HG03064 (cell line): ENCODE data around the gene AP3S2.
"Not testable (repeated sequence)": the region's sequence is repeated elsewhere in the genome, so short reads cannot be mapped to it uniquely, and the experiment has no call there.

Experiments
- ATAC-seq: cut with Tn5 transposase; IDR thresholded peaks from one replicate; pipeline ENCODE4 v1.9.1; 2021; ENCODE audit warnings: low read depth; ENCODE audit not compliant: unreplicated experiment

The AP3S2 gene

DNA sequence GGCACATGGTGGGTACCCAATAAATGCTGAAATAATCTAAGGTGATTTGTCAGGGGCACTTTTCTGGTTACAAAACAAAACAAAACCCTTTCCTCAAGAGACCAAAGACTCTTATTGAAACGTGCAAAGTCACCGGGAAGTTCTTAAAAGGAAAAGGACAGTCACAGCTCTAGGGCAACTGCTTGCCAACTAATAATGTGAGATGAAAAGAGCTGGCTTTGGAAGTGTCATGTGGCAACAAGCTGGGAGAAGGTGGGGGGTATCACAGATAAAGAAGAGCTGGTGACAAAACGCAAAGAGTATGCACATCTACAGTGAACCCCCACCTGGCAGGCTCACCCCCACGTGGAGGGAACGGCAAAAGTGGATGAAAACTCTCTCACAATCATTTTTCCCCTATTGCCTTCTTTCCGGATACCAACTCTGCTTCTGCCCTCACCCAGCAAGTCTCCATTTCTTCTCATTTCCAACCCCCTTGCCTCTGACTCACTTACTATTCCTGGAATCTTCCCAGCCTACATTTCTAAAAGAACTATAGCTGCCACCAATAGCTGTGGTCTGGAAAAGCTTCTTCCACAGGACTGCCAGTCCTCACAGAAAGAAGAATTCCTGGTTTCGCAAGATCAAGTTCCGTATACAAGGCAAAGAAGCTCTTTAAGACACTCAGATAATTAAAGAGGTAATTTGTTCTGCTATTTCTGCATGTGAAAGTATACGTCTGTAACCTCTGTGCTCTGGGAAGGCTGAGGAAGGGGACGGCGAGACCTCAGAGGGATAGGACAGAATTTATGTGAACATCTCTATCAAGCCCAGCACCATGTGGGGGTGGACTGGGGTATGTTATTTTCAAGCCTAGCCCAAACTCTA, 57.3 kb downstream of the AP3S2 start:
- no peak for ATAC-seq

DNA sequence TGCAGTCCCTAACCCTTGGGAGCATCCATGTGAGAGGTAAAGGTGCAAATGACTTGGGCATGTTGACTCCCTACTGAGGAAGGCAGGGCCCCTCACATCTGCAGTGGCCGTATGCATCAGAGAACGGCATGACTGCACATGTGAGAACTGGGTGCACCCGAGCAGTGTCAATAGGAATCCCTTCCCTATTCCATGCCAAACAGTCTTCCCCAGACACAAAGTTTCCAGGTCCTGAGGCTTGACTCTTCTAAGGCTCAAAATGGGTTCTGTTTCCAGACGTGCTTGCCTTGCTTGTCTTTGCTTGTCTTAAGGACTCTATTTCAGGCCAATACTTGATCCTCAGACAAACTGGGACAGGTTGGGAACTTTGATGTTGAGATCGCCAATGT, 58.6 kb downstream of the AP3S2 start:
- no peak for ATAC-seq

DNA sequence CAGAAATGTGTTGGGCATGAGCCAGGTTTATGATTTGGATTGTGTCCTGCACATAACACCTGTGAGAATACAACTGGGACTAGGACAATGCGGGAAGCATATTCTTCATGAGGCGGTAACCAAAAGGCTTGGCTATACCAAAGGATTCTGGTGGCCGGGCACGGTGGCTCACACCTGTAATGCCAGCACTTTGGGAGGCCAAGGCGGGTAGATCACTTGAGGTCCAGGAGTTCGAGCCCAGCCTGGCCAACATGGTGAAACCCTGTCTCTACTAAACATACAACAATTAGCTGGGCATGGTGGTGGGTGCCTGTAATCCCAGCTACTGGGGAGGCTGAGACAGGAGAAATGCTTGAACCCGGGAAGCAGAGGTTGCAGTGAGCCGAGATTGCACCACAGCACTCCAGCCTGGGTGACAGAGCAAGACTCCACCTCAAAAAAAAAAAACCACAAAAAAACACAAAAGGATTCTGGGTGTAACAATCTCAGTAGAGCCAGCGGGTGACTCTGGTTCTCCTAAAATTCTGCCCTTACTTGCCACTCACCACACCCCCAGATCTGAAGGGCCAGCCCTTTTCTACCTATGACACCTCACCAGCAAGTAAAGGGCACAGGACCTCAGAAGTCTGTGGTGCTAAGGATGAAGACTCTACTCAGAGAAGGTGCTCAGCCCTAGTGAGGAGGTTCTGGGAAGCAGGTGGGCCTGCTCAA, 59.2 kb downstream of the AP3S2 start:
- ATAC-seq, result not testable (repeated sequence)

- no peak for ATAC-seq
These were observed 59.8 kb downstream of the AP3S2 start for GRCh38 chr15:89833966-89834365.

DNA sequence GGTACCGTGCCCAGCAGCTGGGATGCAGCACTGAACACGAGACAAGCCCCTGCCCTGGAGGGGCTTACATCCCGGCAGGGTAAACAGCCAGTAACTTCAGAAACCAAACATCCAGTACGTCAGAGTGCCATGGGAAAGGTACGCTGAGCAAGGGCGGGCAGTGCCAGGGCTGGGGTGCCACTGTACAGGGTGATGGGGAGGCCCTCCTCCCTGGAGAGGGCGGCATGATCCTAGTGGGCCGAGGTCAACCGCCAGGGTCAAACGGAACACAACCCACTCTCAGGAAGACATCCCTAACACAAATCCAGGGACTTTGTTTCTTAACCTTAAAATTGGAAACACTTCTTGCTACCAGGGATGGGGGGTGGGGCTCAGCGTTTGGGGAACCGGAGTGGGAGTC, 63.2 kb downstream of the AP3S2 start:
- no peak for ATAC-seq

- no peak for ATAC-seq
These were observed 64.0 kb downstream of the AP3S2 start for GRCh38 chr15:89829616-89830440.

GRCh38 chr15:89829161-89829560, 64.6 kb downstream of the AP3S2 start:
- no peak for ATAC-seq

GRCh38 chr15:89828281-89829145, 65.3 kb downstream of the AP3S2 start:
- ATAC-seq, result no peak

GRCh38 chr15:89827829-89828228, 66.0 kb downstream of the AP3S2 start:
- ATAC-seq, result no peak

- no peak for ATAC-seq
These were observed 66.8 kb downstream of the AP3S2 start for GRCh38 chr15:89826671-89827655.

DNA sequence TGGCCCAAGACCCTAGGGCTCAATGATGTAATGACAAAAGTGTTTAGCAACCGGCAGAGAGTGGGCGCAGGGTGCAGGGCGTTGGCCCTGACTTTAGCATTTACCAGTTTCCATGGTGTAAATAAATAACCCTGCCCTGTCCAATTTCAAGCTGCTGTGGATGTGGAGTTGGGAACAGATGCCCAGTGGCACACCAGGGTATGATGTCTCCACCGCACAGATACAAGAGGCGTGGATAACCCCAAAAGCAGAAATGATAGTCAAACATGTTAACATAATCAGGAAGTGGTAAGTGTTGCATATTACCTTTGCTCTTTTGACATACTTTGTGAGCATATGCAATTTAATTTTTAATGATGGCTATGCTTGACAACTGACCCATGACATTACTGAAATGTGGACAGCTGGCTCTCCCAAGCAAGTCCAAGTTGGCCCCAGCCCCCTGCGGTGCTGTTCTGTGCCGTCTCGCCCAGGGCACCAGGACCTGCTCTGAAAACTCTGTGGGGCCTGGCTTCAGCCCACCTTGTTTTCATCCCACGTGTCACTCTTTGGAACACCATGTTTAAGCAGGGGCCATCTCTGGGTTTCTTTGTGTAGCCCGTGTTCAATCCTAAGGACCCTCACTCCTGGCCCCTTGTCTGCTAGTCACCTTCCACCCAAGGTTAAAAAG, 68.4 kb downstream of the AP3S2 start:
- ATAC-seq, result no peak

GRCh38 chr15:89824607-89824867, 69.3 kb downstream of the AP3S2 start:
- ATAC-seq, result no peak

GRCh38 chr15:89823836-89824606, 69.8 kb downstream of the AP3S2 start:
- no peak for ATAC-seq

- no peak for ATAC-seq
These were observed 70.7 kb downstream of the AP3S2 start for GRCh38 chr15:89822951-89823711.

DNA sequence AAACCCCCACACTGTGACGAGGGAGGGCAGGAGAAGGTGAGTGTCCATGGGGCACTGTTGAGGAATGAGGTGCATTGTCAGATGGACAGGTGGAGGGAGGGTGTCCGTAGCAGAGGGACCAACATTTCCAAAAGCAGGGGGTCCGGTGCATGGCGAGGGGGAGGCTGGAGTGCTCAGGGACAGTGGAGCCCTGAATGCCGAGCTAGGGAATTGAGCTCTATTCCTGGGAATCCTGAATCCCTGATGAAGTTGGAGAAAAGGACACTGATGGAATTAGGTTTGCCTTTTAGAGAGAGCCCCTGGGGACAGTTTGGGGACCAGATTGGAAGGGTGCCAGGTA, 71.2 kb downstream of the AP3S2 start:
- no peak for ATAC-seq

GRCh38 chr15:89822026-89822425, 71.8 kb downstream of the AP3S2 start:
- ATAC-seq, result no peak
